NCI-H524 (cell line): ENCODE measurements around the gene NKAIN4.

Experiments
- DNase-seq, 2 experiments: peaks; one replicate each; lab custom pipeline; 2025; lab: John Stamatoyannopoulos, UW

NKAIN4 gene

DNA sequence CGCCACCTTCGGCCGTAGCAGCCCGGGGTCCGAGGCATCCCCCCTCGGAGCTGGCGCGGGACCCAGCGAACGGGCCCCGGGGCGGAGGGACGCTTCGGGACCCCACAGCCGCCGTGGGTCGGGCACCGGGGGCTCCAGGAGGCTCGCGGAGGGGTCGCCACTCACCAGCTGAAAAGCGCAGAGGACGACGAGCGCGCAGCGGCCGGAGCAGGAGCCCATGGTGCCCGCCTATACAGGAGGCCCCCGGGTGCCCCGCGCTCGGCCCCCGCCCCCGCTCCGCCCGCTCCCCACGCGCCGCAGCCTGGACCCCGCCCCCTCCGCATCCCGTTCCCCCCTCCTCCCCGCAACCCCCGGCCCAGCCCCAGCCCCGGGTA lies at the start of gene NKAIN4:
NKAIN4 (minus strand) TSS at position 232 of the 374 bp plus-strand sequence; CDS start at position 219, 13 bp downstream.
- no peak for DNase-seq

GRCh38 chr20:63303095-63303666 lies 48.9 kb upstream of the NKAIN4 start:
- no peak for DNase-seq

DNA sequence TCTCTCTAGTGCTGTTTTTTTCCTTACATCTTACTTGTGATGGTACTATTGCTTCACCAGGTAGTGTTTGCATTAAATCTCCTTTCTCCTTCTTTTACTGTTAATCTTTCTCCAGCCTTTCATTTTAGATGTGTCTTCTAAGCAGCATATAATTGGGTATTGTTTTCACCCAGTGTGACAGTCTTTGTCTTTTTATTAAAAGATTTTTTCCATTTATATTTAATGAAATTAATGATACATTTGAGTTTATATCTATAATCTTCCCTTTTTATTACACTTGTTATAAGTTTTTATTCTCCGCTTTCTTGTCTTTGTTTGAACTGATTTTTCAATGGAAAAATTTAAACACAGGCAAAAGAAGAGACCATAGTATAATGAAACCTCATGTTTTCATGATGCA lies 47.4 kb upstream of the NKAIN4 start:
- DNase-seq: no peak

DNA sequence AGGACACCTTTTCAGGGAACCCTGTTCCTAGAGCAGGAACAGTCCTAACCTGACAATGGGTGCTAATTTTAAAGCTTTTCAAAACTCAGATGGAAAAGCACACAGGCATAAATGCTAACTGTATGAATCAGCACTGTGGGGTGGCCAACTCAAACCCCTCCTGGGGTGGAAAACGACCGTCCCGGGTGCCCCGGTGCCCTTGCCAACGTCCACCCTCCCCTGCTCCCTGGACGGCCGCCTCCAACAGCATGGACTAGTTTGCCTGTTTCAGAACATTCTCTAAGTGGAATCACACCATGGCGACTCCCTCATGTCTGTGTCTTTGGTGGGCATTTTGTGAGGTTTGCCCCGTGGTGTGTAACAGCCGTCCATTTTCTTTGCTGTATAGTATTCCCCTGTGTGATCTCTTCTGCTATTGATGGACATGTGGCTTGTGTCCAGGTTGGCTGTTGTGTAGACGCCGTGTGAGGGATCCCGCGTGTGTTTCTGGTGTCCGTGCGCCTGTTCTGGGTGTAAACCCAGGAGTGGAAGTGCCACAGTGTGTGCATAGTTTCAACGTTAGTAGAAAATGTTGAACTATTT lies 44.6 kb upstream of the NKAIN4 start:
- no peak for DNase-seq

DNA sequence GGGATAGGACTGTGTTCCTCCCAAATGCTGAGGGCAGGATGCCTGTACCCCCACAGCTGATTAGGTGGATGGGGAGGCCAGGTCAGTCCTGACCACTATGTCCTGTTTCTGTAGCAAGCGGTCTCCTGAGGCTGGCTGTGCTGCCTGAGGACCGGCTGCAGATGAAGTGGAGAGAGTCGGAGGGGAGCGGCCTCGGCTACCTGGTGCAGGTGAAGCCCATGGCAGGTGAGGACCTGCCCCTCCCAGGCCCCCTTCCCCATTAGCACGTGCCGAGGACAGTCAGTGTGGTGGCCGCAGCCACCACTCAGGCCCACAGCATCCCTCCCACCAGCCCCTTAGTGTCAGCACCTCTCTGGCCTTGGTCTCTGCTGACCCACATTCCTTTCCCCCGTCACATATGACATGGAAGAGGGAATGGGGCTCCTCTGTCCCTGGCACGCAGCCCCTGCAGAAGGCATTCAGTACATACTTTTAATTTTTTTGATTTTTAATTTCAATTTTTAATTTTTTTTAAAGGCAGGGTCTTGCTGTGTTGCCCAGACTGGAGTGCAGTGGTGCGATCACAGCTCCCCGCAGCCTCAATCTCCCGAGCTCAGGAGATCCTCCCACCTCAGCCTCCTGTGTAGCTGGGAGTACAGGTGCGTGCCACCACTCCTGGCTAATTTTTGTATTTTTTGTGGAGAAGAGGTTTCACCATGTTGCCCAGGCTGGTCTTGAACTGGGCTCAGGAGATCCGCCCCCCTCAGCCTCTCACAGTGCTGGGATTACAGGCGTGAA lies 43.7 kb upstream of the NKAIN4 start:
- DNase-seq: no peak

DNA sequence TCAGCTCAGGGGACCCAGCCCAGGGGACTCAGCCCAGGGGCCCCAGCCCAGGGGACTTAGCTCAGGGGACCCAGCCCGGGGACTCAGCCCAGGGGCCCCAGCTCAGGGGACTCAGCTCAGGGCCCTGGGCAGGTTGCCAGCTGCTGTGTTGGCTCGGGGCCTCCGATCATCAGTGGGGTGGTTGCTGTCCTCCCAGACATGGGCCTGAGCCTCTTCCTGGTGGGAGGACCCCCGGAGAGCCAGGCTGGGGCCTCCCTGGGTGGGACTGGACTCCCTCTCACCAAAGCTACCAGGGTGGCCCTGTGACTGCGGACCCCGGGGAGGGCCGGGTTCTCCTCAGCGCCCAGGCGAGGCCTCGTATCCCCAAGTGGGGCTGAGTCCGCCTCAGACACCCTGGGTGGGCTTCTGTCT lies 43.1 kb upstream of the NKAIN4 start:
- no peak for DNase-seq

- no peak for DNase-seq
Measured at GRCh38 chr20:63296531-63297299, 42.5 kb upstream of the NKAIN4 start.

DNA sequence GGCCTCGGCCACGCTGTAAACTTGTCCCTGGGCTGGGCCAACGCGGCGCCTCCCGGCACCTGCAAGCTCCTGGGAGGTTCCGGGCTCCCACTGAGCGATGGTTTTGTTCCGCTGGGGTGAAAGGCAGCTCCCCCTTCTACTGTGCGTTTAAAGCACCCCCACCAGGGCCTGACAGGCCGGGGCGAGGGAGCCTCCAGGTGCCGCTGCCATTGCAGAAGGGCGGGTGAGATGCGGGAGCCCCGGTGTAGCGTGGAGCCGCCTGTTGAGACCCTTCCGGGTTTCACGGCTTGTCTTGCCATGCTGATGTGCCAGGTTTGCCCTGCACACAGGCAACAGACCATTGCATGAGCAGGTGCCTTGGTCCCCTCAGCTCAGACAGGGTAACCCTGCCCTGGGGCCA lies 41.6 kb upstream of the NKAIN4 start:
- DNase-seq: no peak

- no peak for DNase-seq
Measured at GRCh38 chr20:63295422-63295821, 41.2 kb upstream of the NKAIN4 start.

DNA sequence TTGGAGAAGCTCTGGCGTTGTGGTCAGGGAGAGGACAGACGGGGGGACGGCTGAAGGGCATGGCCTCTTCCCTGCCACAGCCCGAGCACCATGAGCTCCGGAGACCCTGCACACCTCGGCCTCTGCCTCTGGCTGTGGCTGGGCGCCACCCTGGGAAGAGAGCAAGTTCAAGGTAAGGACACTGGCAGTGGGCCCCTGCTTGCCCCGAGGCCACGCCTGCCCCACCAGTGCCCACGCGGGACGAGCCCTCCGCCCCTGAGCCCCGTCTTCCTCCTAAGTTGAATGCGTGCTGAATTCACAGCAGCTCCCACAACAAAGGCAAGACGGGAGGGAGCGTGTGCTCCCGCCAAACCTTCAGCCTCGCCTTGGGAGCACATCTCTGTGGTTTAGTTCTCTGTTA lies 40.8 kb upstream of the NKAIN4 start:
- no peak for DNase-seq

DNA sequence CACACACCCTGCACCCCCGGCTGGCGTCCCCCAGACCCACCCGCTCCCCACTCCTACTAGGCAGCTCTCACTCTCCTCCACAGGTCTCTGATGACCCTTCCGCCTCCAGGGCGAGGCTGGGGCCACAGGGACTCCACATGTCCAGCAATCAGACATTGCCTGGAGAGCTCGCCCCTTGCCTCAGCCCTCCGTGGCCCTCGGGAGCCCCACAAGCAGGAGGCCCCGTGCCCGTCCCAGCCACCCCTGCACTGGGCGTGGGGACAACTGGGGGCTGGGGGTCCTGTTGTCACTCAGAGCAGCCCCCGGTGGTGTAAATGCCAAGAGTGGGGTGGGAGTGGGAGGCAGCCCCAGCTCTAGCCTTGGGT lies 40.3 kb upstream of the NKAIN4 start:
- no peak for DNase-seq

DNA sequence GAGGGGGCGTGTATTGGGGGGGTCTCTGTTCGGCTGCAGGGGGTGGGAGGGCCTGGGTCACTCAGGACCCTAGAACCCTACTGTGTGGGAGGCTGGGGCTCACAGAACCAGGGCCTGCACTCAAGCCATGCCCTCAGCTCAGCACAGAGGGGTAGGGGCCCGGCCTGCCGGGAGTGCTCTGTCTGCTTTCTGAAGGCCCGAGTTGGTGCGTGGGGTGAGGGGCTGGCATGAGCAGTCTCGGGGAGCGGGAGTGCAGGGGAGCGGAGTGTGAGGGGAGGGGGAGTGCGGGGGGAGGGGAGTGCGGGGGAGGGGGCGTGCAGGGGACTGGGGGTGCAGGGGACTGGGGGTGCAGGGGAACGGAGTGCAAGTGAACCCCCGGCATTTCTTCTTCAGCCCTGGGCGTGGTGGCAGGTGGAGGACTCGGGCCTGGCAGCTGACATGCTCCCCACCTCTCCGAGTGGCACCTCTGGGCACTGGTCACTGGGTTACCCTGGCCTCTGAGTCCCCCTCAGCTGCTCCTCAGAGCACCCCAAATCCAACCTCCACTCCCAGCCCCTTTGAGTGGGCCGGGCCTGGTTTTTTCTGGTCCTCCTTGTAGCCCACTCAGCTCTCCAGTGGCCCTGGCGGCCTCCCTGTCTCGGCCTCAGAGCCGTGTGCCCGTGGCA lies 39.7 kb upstream of the NKAIN4 start:
- no peak for DNase-seq

DNA sequence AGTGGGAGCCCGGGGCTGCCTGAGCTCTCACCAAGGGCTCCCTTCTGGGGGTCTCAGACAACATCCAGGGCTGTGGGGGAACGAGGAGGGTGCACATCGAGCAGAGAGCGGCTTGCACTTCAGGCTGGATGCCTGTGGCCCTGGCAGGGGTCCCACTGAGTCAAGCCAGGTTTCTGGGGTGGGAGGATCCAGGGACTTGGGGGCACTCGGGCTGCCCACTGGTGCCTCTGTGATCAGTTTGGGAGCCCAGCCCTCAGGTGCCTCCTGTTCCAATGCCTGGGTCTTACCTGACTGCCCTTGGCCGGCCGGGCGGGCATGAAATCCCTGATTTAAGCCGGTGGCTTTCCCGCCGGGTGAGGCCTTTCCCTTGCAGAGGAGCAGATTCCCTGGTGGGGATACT lies 39.2 kb upstream of the NKAIN4 start:
- DNase-seq: no peak

- no peak for DNase-seq
Measured at GRCh38 chr20:63292904-63293303, 38.6 kb upstream of the NKAIN4 start, which contains the start of gene COL20A1. Gene COL20A1, plus strand, starts transcription at chr20:63293186. Its CDS starts 1,922 bp downstream, at chr20:63295108.

DNA sequence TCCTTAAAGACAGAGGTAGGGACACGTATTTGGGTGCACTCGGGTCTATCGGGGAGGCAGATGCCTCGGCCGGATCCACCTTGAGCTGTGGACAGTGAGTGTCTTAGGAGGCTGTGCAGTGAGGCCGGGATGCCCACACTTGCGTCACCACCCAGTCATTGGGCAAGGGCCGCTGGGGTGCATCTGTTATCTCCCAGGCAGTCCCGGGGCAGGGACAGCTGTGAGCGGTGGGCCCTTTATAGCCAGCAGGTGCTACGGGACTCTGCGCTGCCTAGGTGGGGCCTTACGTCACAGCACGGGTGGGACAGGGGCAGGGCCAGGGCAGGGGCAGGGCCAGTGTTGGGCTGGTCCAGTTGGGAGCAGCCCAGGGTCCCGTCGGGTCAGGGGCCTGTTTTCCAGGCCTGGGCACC lies 38.0 kb upstream of the NKAIN4 start:
- DNase-seq: no peak

DNA sequence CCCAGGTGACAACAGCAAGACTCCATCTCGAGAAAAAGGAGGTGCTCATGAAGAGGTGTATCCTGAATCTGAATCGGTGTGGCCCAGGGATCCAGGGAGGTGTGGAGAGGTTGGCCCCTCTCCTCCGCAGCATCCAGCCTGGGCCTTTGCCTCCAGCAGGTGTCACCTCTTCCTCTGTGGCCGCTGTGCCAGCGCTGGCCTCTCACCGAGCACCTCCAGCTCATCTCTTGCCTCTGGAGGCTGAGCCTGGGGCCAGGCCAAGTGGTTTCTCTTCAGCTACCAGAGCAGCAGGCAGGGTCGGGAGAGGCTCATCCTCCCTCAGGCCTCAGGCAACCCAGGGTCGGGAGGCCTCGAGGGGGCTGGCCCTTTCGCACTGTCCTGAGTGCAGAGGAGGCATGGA lies 37.5 kb upstream of the NKAIN4 start:
- no peak for DNase-seq

- peak in 1 of 2 experiments; percentile 43 for DNase-seq
Measured at GRCh38 chr20:63290677-63291472, 36.6 kb upstream of the NKAIN4 start.

- no peak for DNase-seq
Measured at GRCh38 chr20:63290136-63290676, 35.9 kb upstream of the NKAIN4 start.

DNA sequence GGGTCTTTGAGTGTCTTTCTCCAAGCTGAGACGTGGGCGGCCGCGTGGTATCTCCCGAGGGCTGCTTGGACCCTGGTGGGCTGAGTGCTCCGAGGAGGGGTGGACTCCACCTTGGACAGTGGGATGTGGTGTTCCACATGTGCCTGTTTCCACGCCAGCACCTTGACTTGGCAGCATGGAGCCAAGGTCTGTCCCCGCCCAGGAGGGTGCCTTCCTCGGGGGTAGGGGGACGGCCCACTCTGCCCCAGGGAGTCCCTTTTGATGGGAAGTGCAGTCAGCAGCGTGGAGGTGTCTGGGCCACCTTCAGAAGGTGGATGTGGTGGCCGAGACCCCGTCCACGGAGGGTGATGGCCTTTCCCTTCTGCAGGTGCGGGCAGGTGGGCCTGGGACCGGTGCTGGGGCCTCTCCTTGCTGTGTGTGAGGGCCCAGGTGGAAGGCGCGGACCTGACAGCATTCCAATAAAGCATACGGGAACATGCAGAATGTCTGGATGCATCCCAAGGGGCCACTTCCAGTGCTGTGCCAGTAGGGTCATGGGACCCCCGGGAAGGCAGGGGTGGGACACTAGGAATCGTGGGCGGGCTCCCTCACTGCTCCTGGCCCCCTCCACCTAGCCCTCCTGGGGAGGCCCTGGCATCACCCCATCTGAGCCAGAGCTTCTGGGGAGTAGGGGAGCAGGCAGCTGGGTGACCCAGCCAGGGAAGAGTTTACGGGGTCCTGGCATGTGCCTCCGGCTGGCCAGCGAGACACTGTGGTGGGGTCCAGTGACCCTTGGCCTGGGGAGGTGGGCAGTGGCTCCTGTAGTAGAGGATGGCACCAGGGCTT lies 35.3 kb upstream of the NKAIN4 start:
- DNase-seq: no peak
